Endothelial cell of umbilical vein (primary cell): Measurements from ENCODE around the gene OASL. TPM values are rescaled to one million over a fixed set of nuclear protein-coding genes. Genes with fewer than 3 reads are reported as not detected.

Source experiments
- BruUV-seq: library from RNA; stranded (reverse); fragments of 400-500 nt; replicated peaks from 2 replicates; lab custom pipeline; 2021; lab: Mats Ljungman, UMichigan
- CTCF ChIA-PET: fragments of 300-600, 350-600 bp; sonication (Branson Sonifier 250); formaldehyde crosslinking; loops from one replicate; lab custom pipeline; 2021; ENCODE audit warnings: antibody characterized with exemption, inconsistent platforms; lab: Charles Lee
- POLR2A ChIA-PET: fragments of 300-600, 350-600 bp; sonication (Branson Sonifier 250); formaldehyde crosslinking; loops from one replicate; lab custom pipeline; 2021; ENCODE audit warnings: antibody characterized with exemption, inconsistent platforms; lab: Charles Lee
- DNase-seq: peaks from one replicate; pipeline ENCODE4 v3.0.0-alpha.2; 2011; ENCODE audit warnings: low read depth, low spot score
- FAIRE-seq: peaks from 2 replicates; lab custom pipeline; 2011; peaks lifted over from hg19 to GRCh38; lab: Jason Lieb, UNC
- H2AFZ ChIP-seq: 2 replicates; pipeline ENCODE4 v1.6.0; 2012; ENCODE audit warnings: low read depth, low read length, control low read depth, inconsistent platforms
- H3K27ac ChIP-seq: 2 replicates; pipeline ENCODE4 v1.5.1; 2011; ENCODE audit warnings: low read depth, mild to moderate bottlenecking, control low read depth, low read length, moderate library complexity; ENCODE audit not compliant: insufficient read depth
- H3K27me3 ChIP-seq, 2 experiments: 2 replicates each; pipeline versions ENCODE4 v1.6.0 to v1.6.1; 2011; ENCODE audit warnings: low read length in 2 of 2, mixed read lengths in 1 of 2; ENCODE audit not compliant: control insufficient read depth in 2 of 2, insufficient read depth in 2 of 2
- H3K36me3 ChIP-seq, 2 experiments: 2 replicates in 1 of 2; 3 replicates in 1 of 2; pipeline ENCODE4 v1.5.1; 2011; ENCODE audit warnings: low read length in 2 of 2, mild to moderate bottlenecking in 1 of 2, moderate library complexity in 1 of 2; ENCODE audit not compliant: control insufficient read depth in 2 of 2, insufficient read depth in 2 of 2; ENCODE audit errors: extremely low read depth in 1 of 2
- H3K4me1 ChIP-seq: 3 replicates; pipeline ENCODE4 v1.5.1; 2011; ENCODE audit warnings: mild to moderate bottlenecking, low read length; ENCODE audit not compliant: control insufficient read depth, insufficient read depth; ENCODE audit errors: extremely low read depth
- H3K4me2 ChIP-seq: 2 replicates; pipeline ENCODE4 v1.6.1; 2011; ENCODE audit warnings: low read length, control low read depth, mixed read lengths; ENCODE audit not compliant: insufficient read depth
- H3K4me3 ChIP-seq, 3 experiments: fragments of 200-600 bp in 1 of 3; sonication (generic), shearing (Covaris generic) in 1 of 3; replicated peaks in 1 of 3; 2 replicates each; pipeline ENCODE4 v1.5.1; 2011 to 2016; ENCODE audit warnings: control low read depth in 3 of 3, low read length in 3 of 3, mild to moderate bottlenecking in 2 of 3, inconsistent platforms in 1 of 3, low read depth in 1 of 3, moderate library complexity in 1 of 3; ENCODE audit not compliant: insufficient read depth in 1 of 3
- H3K79me2 ChIP-seq: 2 replicates; pipeline ENCODE4 v1.6.0; 2012; ENCODE audit warnings: low read length, inconsistent platforms; ENCODE audit not compliant: control insufficient read depth, insufficient read depth
- H3K9ac ChIP-seq: replicated peaks from 2 replicates; pipeline ENCODE3; 2011; ENCODE audit warnings: low read length, control low read depth; ENCODE audit not compliant: insufficient read depth; ENCODE audit errors: extremely low read depth
- H3K9me1 ChIP-seq: replicated peaks from 3 replicates; pipeline ENCODE4 v1.6.0; 2011; ENCODE audit warnings: mild to moderate bottlenecking, low read length; ENCODE audit not compliant: control insufficient read depth, insufficient read depth; ENCODE audit errors: extremely low read depth
- H3K9me3 ChIP-seq: replicated peaks from 2 replicates; pipeline ENCODE4 v1.5.1; 2012; ENCODE audit warnings: low read length, inconsistent platforms; ENCODE audit not compliant: control insufficient read depth, insufficient read depth
- H4K20me1 ChIP-seq: replicated peaks from 2 replicates; pipeline ENCODE3; 2011; ENCODE audit warnings: mild to moderate bottlenecking, low read length; ENCODE audit not compliant: control insufficient read depth, insufficient read depth; ENCODE audit errors: extremely low read depth
- CTCF ChIP-seq, 2 donors: IDR thresholded peaks; 1 replicate in 1 of 2; 2 replicates in 1 of 2; pipeline ENCODE4 v1.5.1; 2011; ENCODE audit warnings: low read length in 2 of 2, mild to moderate bottlenecking in 2 of 2, moderate library complexity in 2 of 2, control low read depth in 1 of 2, inconsistent platforms in 1 of 2, low read depth in 1 of 2; ENCODE audit not compliant: insufficient read depth in 1 of 2; ENCODE audit errors: extremely low read depth in 1 of 2
- EZH2 ChIP-seq: IDR thresholded peaks from 2 replicates; pipeline ENCODE4 v1.6.1; 2012; ENCODE audit warnings: borderline replicate concordance, low read depth, mild to moderate bottlenecking, moderate library complexity, low read length, inconsistent platforms; ENCODE audit not compliant: severe bottlenecking
- FOS ChIP-seq: IDR thresholded peaks from 2 replicates; pipeline ENCODE4 v1.6.1; 2011; ENCODE audit warnings: mild to moderate bottlenecking, low read length, moderate library complexity, borderline replicate concordance; ENCODE audit not compliant: insufficient read depth
- GATA2 ChIP-seq: IDR thresholded peaks from 2 replicates; pipeline ENCODE4 v1.7.0; 2011; ENCODE audit warnings: low read depth, mild to moderate bottlenecking, moderate library complexity, mixed read lengths, low read length; ENCODE audit not compliant: insufficient read length, insufficient read depth
- JUN ChIP-seq: IDR thresholded peaks from 2 replicates; pipeline ENCODE4 v1.6.1; 2011; ENCODE audit warnings: borderline replicate concordance, low read depth; ENCODE audit not compliant: insufficient read length, insufficient read depth
- MYC ChIP-seq: IDR thresholded peaks from one replicate; pipeline ENCODE4 v1.6.1; 2011; ENCODE audit warnings: mild to moderate bottlenecking, low read depth, low read length
- POLR2A ChIP-seq: IDR thresholded peaks from 2 replicates; pipeline ENCODE4 v1.6.1; 2012; ENCODE audit warnings: low read depth, mild to moderate bottlenecking, control low read depth, low read length
- POLR2AphosphoS5 ChIP-seq: IDR thresholded peaks from 2 replicates; pipeline ENCODE4 v1.6.1; 2012; ENCODE audit warnings: low read depth, mild to moderate bottlenecking, control low read depth, low read length, moderate library complexity; ENCODE audit not compliant: insufficient read depth
- dilution Hi-C: fragments of 300-500 bp; cut with MboI; formaldehyde crosslinking; loops from one replicate; pipeline ENCODE4 v1.15.0; 2019; ENCODE audit warnings: low sequenced_read_pairs; ENCODE audit not compliant: extremely low pct_ligation_motif_present
- intact Hi-C: fragments of 100-400 bp; cut with micrococcal nuclease; formaldehyde crosslinking; loops from one replicate; pipeline ENCODE4 v1.10.0; 2022
- polyA plus RNA-seq, 4 experiments: library from polyadenylated mRNA; depleted of rRNA in 3 of 4; stranded (reverse) in 3 of 4; unstranded in 1 of 4; fragments of >200 nt; gene quantifications; 2 replicates each; pipeline versions ENCODE4 v1.2.1 to v1.2.3, GENCODE V29; 2011 to 2012; ENCODE audit warnings: missing spikeins in 1 of 4
- total RNA-seq: library from RNA; stranded (reverse); gene quantifications from 2 replicates; pipeline ENCODE4 v1.2.3, GENCODE V29; 2021
- TF ChIP-seq, protein P1 (sequence below): IDR thresholded peaks from 2 replicates; pipeline ENCODE4 v1.6.1; 2011; ENCODE audit not compliant: insufficient read depth, insufficient read length

OASL gene
- total and polyA plus RNA-seq, 2 donors (not counting 3 experiments of a cell fraction or from before 2014, with no cell fraction given), result 0.17 to 0.33 TPM

DNA sequence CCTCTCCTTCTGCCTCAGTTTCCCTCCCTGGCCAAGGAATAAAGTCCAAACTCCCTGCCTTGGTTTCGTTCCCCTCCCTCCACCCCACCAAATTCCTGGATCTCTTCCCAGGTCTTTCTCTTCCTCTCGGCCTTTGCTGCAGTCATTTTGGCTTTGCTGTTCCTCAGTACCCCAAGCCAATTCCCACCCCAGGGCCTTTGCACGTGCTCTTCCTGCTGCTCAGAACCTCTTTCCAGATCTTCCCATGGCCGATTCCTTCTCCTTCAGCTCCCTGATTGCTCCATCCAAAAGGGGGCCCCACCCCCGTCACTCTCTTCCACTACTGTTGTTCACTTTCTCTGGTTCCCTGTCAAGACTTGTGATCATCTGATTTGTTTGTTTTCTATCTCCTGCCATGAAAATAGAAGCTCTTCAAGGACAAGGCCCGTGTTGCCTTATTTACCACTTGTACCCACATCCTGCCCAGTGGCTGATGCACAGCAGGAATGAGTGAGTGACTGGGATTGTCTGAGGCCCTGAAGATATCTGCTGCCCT, 57.6 kb downstream of the OASL start:
- TF ChIP-seq MYC (no peak), JUN (no peak), FOS (no peak)
- TF ChIP-seq, protein P1, sequence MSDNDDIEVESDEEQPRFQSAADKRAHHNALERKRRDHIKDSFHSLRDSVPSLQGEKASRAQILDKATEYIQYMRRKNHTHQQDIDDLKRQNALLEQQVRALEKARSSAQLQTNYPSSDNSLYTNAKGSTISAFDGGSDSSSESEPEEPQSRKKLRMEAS, result no peak
- CTCF ChIA-PET, result interaction anchor here (1.1 to 2.6 kb wide), 3 partner anchors 8 to 333 kb away, joined by 3 to 14 read pairs (median 4); no protein-coding TSS in a partner anchor
- Histone ChIP-seq H3K4me3 (no peak overlapping the region), H3K79me2 (no peaks in the 10 kb centered on the region), H3K4me1 (no peaks in the 10 kb centered on the region), H3K27me3 (no peaks in the 10 kb centered on the region), H4K20me1 (no peaks in the 10 kb centered on the region), H3K36me3 (no peaks in the 10 kb centered on the region), H2AFZ (no peak overlapping the region), H3K4me2 (no peak overlapping the region), H3K9ac (no peak overlapping the region), H3K9me3 (no peaks in the 10 kb centered on the region), H3K9me1 (no peaks in the 10 kb centered on the region), H3K27ac (no peak overlapping the region)
- no TSS peak for BruUV-seq
- POLR2A ChIA-PET, result no interaction called here
- FAIRE-seq (no peak), DNase-seq (no peak)
- dilution Hi-C loops, result no loop called here
- intact Hi-C loops, result loop anchor here (2.0 kb wide), 1 partner anchor 19 kb away; no protein-coding TSS in a partner anchor

- intact Hi-C loops, result loop anchor here (2.0 kb wide), 1 partner anchor 18 kb away; no protein-coding TSS in a partner anchor
These were observed 58.2 kb downstream of the OASL start for GRCh38 chr12:120980800-120981368.

More at GRCh38 chr12:120980800-120981368, 58.2 kb downstream of the OASL start:
- H3K27me3 ChIP-seq, result no peaks in the 10 kb centered on the region
- H3K9me1 ChIP-seq, result no peaks in the 10 kb centered on the region
- H3K4me2 ChIP-seq, result no peak overlapping the region
- H4K20me1 ChIP-seq, result no peaks in the 10 kb centered on the region
- no peak overlapping the region for H3K4me3 ChIP-seq
- H3K79me2 ChIP-seq, result no peaks in the 10 kb centered on the region
- DNase-seq (no peak), FAIRE-seq (no peak)
- TF ChIP-seq, protein P1, result no peak
- TF ChIP-seq FOS (no peak), GATA2 (no peak), POLR2AphosphoS5 (no peak), MYC (no peak), POLR2A (no peak), CTCF (IDR thresholded peaks at IDR 0.05; ENCODE audit: extremely low read depth in 1 of 2, insufficient read depth in 1 of 2, low read depth in 1 of 2, low read length in 2 of 2) (no peak), EZH2 (no peak), JUN (no peak)
- no peak overlapping the region for H2AFZ ChIP-seq
- H3K9ac ChIP-seq, result no peak overlapping the region
- H3K27ac ChIP-seq, result no peak overlapping the region
- no peaks in the 10 kb centered on the region for H3K36me3 ChIP-seq
- dilution Hi-C loops, result no loop called here
- no peaks in the 10 kb centered on the region for H3K4me1 ChIP-seq
- BruUV-seq, result no TSS peak
- POLR2A ChIA-PET, result no interaction called here
- H3K9me3 ChIP-seq, result no peaks in the 10 kb centered on the region
- CTCF ChIA-PET, result interaction anchor here (1.1 to 2.6 kb wide), 3 partner anchors 9 to 332 kb away, joined by 3 to 14 read pairs (median 4); no protein-coding TSS in a partner anchor
